AG09309 (cell line): ENCODE results near the gene ERICH3.

Source experiments
- DNase-seq: peaks from one replicate; pipeline ENCODE4 v3.0.0-alpha.2; 2010; ENCODE audit warnings: low read depth
- H3K4me3 ChIP-seq: 2 replicates; pipeline ENCODE4 v1.5.1; 2011; ENCODE audit warnings: mild to moderate bottlenecking, low read depth, low read length, moderate library complexity; ENCODE audit not compliant: control insufficient read depth
- TF ChIP-seq, protein P1 (sequence below): IDR thresholded peaks from 2 replicates; pipeline ENCODE4 v1.5.1; 2011; ENCODE audit warnings: mild to moderate bottlenecking, low read depth, low read length, inconsistent platforms; ENCODE audit not compliant: insufficient read depth, control insufficient read depth; ENCODE audit errors: missing control alignments

ERICH3 gene

DNA sequence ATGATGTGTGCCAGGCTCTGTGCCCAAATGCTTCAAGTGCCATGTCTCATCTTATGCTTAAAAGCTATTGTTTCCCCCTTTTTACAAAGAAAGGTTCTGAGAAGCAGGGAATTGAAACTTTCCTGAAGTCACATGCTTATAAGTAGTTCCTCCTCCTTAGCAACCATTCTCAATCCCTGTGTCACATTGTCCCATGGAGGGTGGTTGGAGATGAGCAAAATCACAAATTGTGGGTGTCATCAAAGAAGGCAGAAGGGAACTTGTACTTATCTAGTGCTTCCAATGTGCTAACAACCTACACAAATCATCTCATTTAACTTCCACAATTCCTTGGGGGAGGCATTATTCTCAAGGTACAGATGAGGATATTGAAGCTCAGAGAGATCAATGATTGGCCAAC is 10.1 kb upstream of the ERICH3 start:
- no peak overlapping the region for H3K4me3 ChIP-seq
- no peak for DNase-seq
- TF ChIP-seq, protein P1, sequence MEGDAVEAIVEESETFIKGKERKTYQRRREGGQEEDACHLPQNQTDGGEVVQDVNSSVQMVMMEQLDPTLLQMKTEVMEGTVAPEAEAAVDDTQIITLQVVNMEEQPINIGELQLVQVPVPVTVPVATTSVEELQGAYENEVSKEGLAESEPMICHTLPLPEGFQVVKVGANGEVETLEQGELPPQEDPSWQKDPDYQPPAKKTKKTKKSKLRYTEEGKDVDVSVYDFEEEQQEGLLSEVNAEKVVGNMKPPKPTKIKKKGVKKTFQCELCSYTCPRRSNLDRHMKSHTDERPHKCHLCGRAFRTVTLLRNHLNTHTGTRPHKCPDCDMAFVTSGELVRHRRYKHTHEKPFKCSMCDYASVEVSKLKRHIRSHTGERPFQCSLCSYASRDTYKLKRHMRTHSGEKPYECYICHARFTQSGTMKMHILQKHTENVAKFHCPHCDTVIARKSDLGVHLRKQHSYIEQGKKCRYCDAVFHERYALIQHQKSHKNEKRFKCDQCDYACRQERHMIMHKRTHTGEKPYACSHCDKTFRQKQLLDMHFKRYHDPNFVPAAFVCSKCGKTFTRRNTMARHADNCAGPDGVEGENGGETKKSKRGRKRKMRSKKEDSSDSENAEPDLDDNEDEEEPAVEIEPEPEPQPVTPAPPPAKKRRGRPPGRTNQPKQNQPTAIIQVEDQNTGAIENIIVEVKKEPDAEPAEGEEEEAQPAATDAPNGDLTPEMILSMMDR: no peak

DNA sequence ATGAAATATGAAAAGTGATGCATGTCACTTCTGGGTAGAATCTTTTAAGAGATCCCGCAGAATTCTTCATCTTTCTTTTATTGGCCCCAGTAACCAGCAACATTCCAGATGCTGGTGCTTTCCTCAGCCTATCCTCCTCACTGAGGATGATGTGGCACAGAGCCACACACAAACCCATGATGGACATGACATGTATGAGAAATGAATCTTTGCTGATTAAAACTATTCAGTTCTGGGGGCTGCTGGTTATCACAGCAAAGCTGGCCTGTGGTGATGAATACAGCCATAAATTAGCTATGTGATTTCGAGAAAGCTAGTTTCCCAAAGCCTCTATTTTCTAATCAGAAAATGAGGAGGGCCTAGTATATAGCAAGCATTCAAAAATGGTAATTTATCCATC is 8.3 kb upstream of the ERICH3 start:
- TF ChIP-seq, protein P1: no peak
- H3K4me3 ChIP-seq: no peak overlapping the region
- DNase-seq: no peak

DNA sequence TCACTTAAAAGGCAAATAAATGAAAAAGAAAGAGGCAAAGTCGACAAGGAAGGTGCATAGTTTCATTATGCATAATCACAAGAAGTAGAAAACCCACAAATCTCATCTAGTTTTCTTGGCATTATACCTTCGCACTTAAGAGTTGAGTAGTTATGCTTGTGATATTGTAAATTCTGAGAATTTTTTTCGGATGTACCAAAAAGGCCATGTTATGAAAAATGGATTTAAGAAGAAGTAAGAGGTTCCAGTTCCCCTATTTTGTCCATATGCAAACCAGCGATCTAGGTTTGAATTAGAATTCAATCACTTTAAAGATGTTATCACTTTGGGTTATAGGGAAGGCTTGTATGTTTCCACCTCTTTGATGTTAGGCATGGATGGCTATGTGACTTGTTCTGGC is 7.9 kb upstream of the ERICH3 start:
- DNase-seq: no peak
- TF ChIP-seq, protein P1: no peak
- no peak overlapping the region for H3K4me3 ChIP-seq

DNA sequence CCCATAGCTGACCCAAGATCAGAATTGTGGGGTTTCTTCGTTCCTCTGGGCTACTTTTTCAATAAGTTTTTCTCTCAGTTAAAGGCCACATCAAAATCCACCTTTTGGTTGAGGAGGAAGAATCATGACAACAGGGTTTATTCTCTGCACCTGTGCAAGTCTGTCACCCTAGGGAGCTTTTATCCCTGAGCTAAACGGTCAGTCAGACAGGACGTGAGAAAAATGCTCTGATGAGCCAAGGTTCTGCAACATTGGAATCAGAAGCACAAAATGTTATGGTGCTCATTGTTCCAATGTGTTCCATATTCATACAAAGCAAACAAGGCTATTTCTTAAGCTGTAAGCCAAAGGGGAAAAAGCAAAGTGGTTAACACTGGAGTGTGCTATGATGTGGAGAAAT is 7.4 kb upstream of the ERICH3 start:
- TF ChIP-seq, protein P1: no peak
- H3K4me3 ChIP-seq: no peak overlapping the region
- DNase-seq: no peak

DNA sequence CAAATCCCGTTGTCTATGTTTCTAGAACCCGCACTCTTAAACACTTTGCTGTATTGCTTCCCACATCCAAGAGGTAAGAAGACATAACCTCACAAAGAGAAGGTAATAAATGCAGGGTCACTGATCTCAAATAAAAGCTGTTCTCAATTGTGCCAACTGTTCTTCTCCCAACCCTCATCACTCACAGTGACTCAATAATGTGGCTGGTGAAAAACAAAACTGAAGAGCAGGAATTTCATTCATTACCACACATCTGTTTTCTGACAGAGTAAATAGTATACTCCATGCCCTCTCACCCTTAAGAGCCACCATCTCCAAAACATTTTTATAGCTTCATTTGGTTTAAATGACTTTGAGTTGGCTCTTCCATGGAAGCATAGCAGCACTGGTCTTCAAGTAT is 6.2 kb upstream of the ERICH3 start:
- no peak for DNase-seq
- H3K4me3 ChIP-seq: no peak overlapping the region
- TF ChIP-seq, protein P1: no peak

DNA sequence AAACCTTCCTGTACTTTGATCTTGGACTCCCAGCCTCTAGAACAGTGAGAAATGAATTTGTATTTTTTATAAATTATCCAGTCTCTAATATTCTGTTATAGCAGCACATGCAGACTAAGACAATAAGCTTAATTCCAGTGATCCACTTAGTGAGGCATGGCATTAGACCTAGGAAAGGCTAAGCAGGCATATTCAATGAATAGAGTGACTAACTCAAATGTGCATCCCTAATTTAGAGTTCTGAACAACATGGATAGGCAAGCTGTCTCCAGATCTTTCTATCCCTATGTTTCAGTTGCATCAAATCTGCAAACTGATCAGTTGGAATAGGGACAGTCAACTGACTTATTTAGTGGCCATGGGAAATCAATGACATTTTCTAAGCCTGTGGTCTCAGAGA is 4.3 kb upstream of the ERICH3 start:
- TF ChIP-seq, protein P1: no peak
- DNase-seq: no peak
- no peak overlapping the region for H3K4me3 ChIP-seq
